ENCODE results near the gene KRT28. TPM values are rescaled to one million over a fixed set of nuclear protein-coding genes. Genes with fewer than 3 reads are reported as not detected.

KRT28 gene
- polyA plus RNA-seq, 3 donors: not detected

DNA sequence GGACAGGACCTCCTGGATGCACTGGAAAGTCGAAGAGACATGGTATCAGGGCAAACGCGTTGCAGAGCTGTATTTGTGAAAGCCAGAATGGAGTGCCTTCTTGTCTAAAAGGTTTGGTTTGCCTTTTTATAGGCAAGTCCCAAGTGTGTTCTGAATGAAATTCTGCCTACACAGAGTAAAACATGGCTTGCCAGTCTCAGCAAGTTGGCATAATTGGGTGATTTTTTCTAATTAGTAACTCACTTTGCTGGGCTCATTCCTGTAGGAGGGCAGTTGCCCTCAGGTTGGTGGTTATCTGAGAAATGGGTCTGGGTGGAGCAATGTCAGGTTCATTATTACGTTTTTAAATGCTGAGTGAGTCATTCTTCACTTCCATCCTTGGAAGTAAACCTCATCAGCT, 44.5 kb downstream of the KRT28 start, which contains the start of gene KRT25:
TSS of gene KRT25 (minus strand) at position 101 of the 400 bp plus-strand sequence. CDS start at position 41, 60 bp downstream.
- Histone ChIP-seq H4K20me1 (ENCODE audit: insufficient read depth, low read length) (no peaks in the 10 kb centered on the region), H3K9ac (ENCODE audit: insufficient read depth, low read length, poor library complexity, severe bottlenecking) (no peak within 1 kb of the TSS), H3K4me3 (replicated peaks in 1 of 3; ENCODE audit: low read depth in 2 of 3, low read length in 3 of 3) (no peak within 1 kb of the TSS), H3K4me1 (ENCODE audit: control insufficient read depth in 1 of 2, insufficient read depth in 2 of 2, low read length in 2 of 2) (no peaks in the 10 kb centered on the region), H3K27ac (ENCODE audit: low read depth in 1 of 2, low read length in 2 of 2) (no peak within 1 kb of the TSS), H3K4me2 (replicated peaks; ENCODE audit: extremely low read depth, low read length, poor library complexity, severe bottlenecking) (no peak within 1 kb of the TSS), H3K9me3 (replicated peaks in 1 of 2; ENCODE audit: control insufficient read depth in 1 of 2, insufficient read depth in 1 of 2, low read length in 2 of 2) (peaks cover under 1 to 13% of the 10 kb centered on the region in 2 donors), H3K36me3 (replicated peaks in 1 of 2; ENCODE audit: control insufficient read depth in 1 of 2, insufficient read depth in 2 of 2, low read length in 2 of 2) (no peaks in the 10 kb centered on the region), H3K27me3 (ENCODE audit: control insufficient read depth in 2 of 2, insufficient read depth in 2 of 2, low read length in 2 of 2) (peaks cover 0 to 2% of the 10 kb centered on the region in 2 donors), H2AFZ (ENCODE audit: insufficient read depth, low read depth, low read length, poor library complexity, severe bottlenecking) (no peak within 1 kb of the TSS), H3K79me2 (ENCODE audit: insufficient read depth, low read length) (no peaks in the 10 kb centered on the region)
- TF ChIP-seq, protein P1, sequence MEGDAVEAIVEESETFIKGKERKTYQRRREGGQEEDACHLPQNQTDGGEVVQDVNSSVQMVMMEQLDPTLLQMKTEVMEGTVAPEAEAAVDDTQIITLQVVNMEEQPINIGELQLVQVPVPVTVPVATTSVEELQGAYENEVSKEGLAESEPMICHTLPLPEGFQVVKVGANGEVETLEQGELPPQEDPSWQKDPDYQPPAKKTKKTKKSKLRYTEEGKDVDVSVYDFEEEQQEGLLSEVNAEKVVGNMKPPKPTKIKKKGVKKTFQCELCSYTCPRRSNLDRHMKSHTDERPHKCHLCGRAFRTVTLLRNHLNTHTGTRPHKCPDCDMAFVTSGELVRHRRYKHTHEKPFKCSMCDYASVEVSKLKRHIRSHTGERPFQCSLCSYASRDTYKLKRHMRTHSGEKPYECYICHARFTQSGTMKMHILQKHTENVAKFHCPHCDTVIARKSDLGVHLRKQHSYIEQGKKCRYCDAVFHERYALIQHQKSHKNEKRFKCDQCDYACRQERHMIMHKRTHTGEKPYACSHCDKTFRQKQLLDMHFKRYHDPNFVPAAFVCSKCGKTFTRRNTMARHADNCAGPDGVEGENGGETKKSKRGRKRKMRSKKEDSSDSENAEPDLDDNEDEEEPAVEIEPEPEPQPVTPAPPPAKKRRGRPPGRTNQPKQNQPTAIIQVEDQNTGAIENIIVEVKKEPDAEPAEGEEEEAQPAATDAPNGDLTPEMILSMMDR (IDR thresholded peaks at IDR 0.05): no peak
- H3K4me3 Mint-ChIP-seq: peak within 1 kb of the TSS in 1 of 2 donors; percentile 3
- 100% methylated on average over 3 of the region's 4 CpGs for WGBS (ENCODE audit: insufficient coverage)
- intact Hi-C loops (cut with micrococcal nuclease): no loop called here
- no peak for DNase-seq
- peaks cover 7 to 30% (median 21%) of the 10 kb centered on the region in 3 donors for H3K27me3 Mint-ChIP-seq (ENCODE audit: low read depth in 3 of 3)
- H3K36me3 Mint-ChIP-seq: no peaks in the 10 kb centered on the region
- no peaks in the 10 kb centered on the region for H3K4me1 Mint-ChIP-seq
- H3K9me3 Mint-ChIP-seq: peaks cover 14 to 23% (median 16%) of the 10 kb centered on the region in 7 donors
- no peak within 1 kb of the TSS for H3K27ac Mint-ChIP-seq

DNA sequence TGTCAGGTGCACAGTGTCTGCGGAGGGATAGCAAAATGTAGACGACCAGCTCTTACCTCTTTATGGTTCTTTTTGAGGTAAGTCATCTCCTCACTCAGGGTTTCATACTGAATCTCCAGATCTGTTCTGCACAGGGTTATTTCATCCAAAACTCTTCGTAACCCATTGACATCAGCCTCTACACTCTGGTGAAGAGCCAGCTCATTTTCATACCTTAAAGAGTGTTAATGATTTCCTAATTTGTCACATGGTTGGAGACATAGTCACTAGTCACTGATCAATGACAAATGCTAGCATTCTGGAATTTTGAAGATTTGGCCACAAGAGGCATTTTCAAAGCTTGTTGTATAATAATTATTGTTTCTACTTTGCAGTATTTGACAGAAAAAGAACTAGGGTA, 46.0 kb downstream of the KRT28 start:
- Histone ChIP-seq H3K9ac (ENCODE audit: insufficient read depth, low read length, poor library complexity, severe bottlenecking) (no peak overlapping the region), H3K4me1 (ENCODE audit: control insufficient read depth in 1 of 2, insufficient read depth in 2 of 2, low read length in 2 of 2) (no peaks in the 10 kb centered on the region), H3K79me2 (ENCODE audit: insufficient read depth, low read length) (no peaks in the 10 kb centered on the region), H3K4me3 (replicated peaks in 1 of 3; ENCODE audit: low read depth in 2 of 3, low read length in 3 of 3) (no peak overlapping the region), H3K9me3 (replicated peaks in 1 of 2; ENCODE audit: control insufficient read depth in 1 of 2, insufficient read depth in 1 of 2, low read length in 2 of 2) (peaks cover 0 to 1% of the 10 kb centered on the region in 2 donors), H4K20me1 (ENCODE audit: insufficient read depth, low read length) (no peaks in the 10 kb centered on the region), H3K27me3 (ENCODE audit: control insufficient read depth in 2 of 2, insufficient read depth in 2 of 2, low read length in 2 of 2) (peaks cover 0 to 7% of the 10 kb centered on the region in 2 donors), H3K27ac (ENCODE audit: low read depth in 1 of 2, low read length in 2 of 2) (no peak overlapping the region), H2AFZ (ENCODE audit: insufficient read depth, low read depth, low read length, poor library complexity, severe bottlenecking) (no peak overlapping the region), H3K4me2 (replicated peaks; ENCODE audit: extremely low read depth, low read length, poor library complexity, severe bottlenecking) (no peak overlapping the region), H3K36me3 (replicated peaks in 1 of 2; ENCODE audit: control insufficient read depth in 1 of 2, insufficient read depth in 2 of 2, low read length in 2 of 2) (no peaks in the 10 kb centered on the region)
- no CpG with 5 or more reads among the region's 3 CpGs for WGBS (ENCODE audit: insufficient coverage)
- H3K4me3 Mint-ChIP-seq: no peak overlapping the region
- no peak for DNase-seq
- H3K27me3 Mint-ChIP-seq (ENCODE audit: low read depth in 3 of 3): peaks cover 7 to 30% (median 21%) of the 10 kb centered on the region in 3 donors
- no peak overlapping the region for H3K27ac Mint-ChIP-seq
- TF ChIP-seq, protein P1 (IDR thresholded peaks at IDR 0.05): no peak
- H3K36me3 Mint-ChIP-seq: no peaks in the 10 kb centered on the region
- intact Hi-C loops (cut with micrococcal nuclease): no loop called here
- H3K9me3 Mint-ChIP-seq: peaks cover 4 to 13% (median 8%) of the 10 kb centered on the region in 7 donors
- no peaks in the 10 kb centered on the region for H3K4me1 Mint-ChIP-seq

All from CD14-positive monocyte (primary cell).